ENCODE measurements around the gene ACTG2. TPM values are rescaled to one million over a fixed set of nuclear protein-coding genes. Genes with fewer than 3 reads are reported as not detected.
"Not testable (repeated sequence)": the region's sequence is repeated elsewhere in the genome, so short reads cannot be mapped to it uniquely, and the experiment has no call there.

The ACTG2 gene
- total RNA-seq, 3 donors from 2014 or later, result 53.1 to 3,506 (median 391) TPM

- DNase-seq (peak in 1 of 3 donors; percentile 21), ATAC-seq (peak; percentile 40)
- Histone ChIP-seq H3K36me3 (ENCODE audit: low read depth) (no peaks in the 10 kb centered on the region), H3K9me3 (no peaks in the 10 kb centered on the region), H3K4me3 (no peak overlapping the region), H3K4me1 (ENCODE audit: low read depth) (no peaks in the 10 kb centered on the region)
- no peak for TF ChIP-seq CTCF (IDR thresholded peaks at IDR 0.05)
- intact Hi-C loops (cut with DNase I, micrococcal nuclease), result no loop called here
Measured at GRCh38 chr2:73897934-73898333, 5.1 kb downstream of the ACTG2 start.

DNA sequence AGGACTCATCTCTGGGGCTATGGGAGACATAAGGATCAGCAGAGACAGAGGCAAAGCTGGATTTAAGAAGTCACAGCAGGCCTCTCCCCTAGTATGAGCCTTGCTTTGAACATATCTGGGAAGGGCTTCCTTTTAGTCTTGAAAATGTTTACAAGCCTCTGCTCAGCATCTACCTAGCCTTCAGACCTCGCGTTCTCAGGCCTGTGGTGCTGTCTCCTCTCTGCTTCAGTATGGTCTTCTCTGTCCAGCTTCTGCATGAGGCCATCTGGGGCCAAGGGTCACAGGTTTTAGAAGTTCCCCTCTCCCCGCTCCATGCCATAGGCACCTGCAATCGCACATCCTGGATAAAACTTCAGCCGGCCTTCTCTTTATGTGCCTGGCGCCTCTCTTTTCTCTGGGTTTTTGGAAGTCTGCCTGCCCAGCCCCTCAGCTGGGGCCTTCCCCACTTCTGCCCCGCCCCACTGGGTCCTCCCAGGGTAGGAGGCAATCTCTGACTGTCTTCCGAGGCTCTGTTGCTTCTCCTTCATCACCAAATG, 7.1 kb downstream of the ACTG2 start:
- no peaks in the 10 kb centered on the region for H3K4me1 ChIP-seq (ENCODE audit: low read depth)
- no peaks in the 10 kb centered on the region for H3K9me3 ChIP-seq
- TF ChIP-seq CTCF (IDR thresholded peaks at IDR 0.05), result no peak
- no peak for DNase-seq
- no peaks in the 10 kb centered on the region for H3K36me3 ChIP-seq (ENCODE audit: low read depth)
- ATAC-seq, result no peak
- no peak overlapping the region for H3K4me3 ChIP-seq
- intact Hi-C loops (cut with DNase I, micrococcal nuclease), result no loop called here

- no peak for TF ChIP-seq CTCF (IDR thresholded peaks at IDR 0.05)
- intact Hi-C loops (cut with DNase I, micrococcal nuclease), result no loop called here
- Histone ChIP-seq H3K4me1 (ENCODE audit: low read depth) (no peaks in the 10 kb centered on the region), H3K9me3 (no peaks in the 10 kb centered on the region), H3K4me3 (no peak overlapping the region), H3K36me3 (ENCODE audit: low read depth) (no peaks in the 10 kb centered on the region)
- DNase-seq, result no peak
- no peak for ATAC-seq
Measured at GRCh38 chr2:73901143-73901542, 8.3 kb downstream of the ACTG2 start.

DNA sequence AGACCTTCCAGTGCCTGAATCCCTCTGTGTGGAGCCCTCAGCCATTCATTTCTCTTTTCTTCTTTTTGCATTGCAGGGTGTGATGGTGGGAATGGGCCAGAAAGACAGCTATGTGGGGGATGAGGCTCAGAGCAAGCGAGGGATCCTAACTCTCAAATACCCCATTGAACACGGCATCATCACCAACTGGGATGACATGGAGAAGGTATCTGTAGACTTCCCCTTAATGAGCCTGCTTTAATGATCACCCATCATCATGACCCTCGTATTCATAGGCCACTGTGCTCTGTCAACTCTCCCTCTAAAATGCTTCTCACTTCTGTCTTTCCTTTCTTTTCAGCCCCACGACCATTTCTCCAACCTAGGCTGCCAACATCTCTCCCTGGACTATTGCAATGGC, 9.5 kb downstream of the ACTG2 start:
- no peak overlapping the region for H3K4me3 ChIP-seq
- ATAC-seq, result no peak

DNA sequence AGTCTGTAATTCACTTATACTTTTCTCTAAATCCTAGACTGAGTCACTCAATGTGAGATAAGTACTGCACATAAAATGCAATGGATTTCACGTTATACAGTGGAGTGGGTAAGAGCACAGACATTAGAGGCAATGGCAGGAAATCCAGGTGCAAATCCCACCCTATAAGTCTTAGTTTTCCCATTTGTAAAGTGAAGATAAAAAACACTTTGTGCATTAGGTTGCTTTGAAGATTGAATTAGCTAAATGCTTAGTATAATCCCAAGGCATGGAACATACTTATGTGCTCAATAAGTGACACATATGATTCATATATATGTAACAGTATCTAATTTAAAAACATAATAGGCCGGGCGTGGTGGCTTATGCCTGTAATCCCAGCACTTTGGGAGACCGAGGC, 10.5 kb downstream of the ACTG2 start:
- DNase-seq (no peak), ATAC-seq (no peak)
- H3K9me3 ChIP-seq, result no peaks in the 10 kb centered on the region
- intact Hi-C loops (cut with DNase I, micrococcal nuclease), result no loop called here
- H3K36me3 ChIP-seq (ENCODE audit: low read depth), result no peaks in the 10 kb centered on the region
- no peak overlapping the region for H3K4me3 ChIP-seq
- H3K4me1 ChIP-seq (ENCODE audit: low read depth), result no peaks in the 10 kb centered on the region
- TF ChIP-seq CTCF (IDR thresholded peaks at IDR 0.05), result no peak

More for the DNA sequence above, 9.5 kb downstream of the ACTG2 start:
- intact Hi-C loops (cut with DNase I, micrococcal nuclease), result no loop called here
- Histone ChIP-seq H3K4me1 (ENCODE audit: low read depth) (no peaks in the 10 kb centered on the region), H3K36me3 (ENCODE audit: low read depth) (no peaks in the 10 kb centered on the region), H3K9me3 (no peaks in the 10 kb centered on the region)
- no peak for DNase-seq
- TF ChIP-seq CTCF (IDR thresholded peaks at IDR 0.05), result no peak

DNA sequence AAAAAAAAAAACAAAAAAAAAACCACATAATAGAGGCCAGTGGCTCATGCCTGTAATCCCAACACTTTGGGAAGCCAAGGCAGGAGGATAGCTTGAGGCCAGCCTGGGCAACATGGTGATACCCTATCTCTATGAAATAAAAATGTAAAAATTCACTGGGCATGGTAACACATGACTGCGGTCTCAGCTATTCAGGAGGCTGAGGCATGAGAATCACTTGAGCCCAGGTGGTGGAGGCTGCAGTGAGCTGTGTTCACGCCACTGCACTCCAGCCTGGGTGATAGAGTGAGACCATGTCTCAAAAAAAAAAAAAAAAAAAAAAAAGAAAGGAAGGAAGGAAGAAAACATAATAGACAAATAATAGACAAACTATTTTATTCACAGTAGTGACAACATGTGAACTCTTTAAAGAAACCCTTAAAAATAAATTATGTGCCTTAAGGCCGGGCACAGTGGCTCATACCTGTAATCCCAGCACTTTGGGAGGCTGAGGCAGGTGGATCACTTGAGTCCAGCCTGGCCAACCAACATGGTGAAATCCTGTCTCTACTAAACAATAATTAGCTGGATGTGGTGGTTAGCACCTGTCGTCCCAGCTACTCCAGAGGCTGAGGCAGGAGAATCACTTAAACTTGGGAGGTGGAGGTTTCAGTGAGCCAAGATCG, 11.3 kb downstream of the ACTG2 start:
- H3K4me3 ChIP-seq; DNase-seq; H3K4me1 ChIP-seq (ENCODE audit: low read depth); ATAC-seq; H3K36me3 ChIP-seq (ENCODE audit: low read depth); H3K9me3 ChIP-seq; intact Hi-C loops (cut with DNase I, micrococcal nuclease): not testable (repeated sequence)
